Glomerular endothelial cell (primary cell): ENCODE data around the gene ZFHX2. TPM values are rescaled to one million over a fixed set of nuclear protein-coding genes. Genes with fewer than 3 reads are reported as not detected.

Source experiments
- DNase-seq: peaks from one replicate; pipeline ENCODE4 v3.0.0-alpha.2; 2011; ENCODE audit warnings: low read depth, low spot score; ENCODE audit errors: extremely low read depth
- total RNA-seq: library from RNA; depleted of rRNA; stranded (reverse); fragments of >200 nt; gene quantifications from 2 replicates; pipeline ENCODE4 v1.2.3, GENCODE V29; 2015

ZFHX2 gene
- total RNA-seq, 1 donor from 2014 or later = 0.93 TPM

GRCh38 chr14:23561873-23562821 is 10.6 kb upstream of the ZFHX2 start:
- DNase-seq = no peak

- no peak for DNase-seq
These were observed 9.7 kb upstream of the ZFHX2 start for GRCh38 chr14:23561259-23561658.

- DNase-seq = no peak
These were observed 8.5 kb upstream of the ZFHX2 start for GRCh38 chr14:23559926-23560520.

- no peak for DNase-seq
These were observed 7.7 kb upstream of the ZFHX2 start for GRCh38 chr14:23559010-23559925.

- DNase-seq = no peak
These were observed 6.9 kb upstream of the ZFHX2 start for GRCh38 chr14:23558346-23559009.

GRCh38 chr14:23557946-23558345 is 6.4 kb upstream of the ZFHX2 start:
- no peak for DNase-seq

GRCh38 chr14:23557521-23557920 is 6.0 kb upstream of the ZFHX2 start:
- DNase-seq = no peak

- DNase-seq = no peak
These were observed 5.3 kb upstream of the ZFHX2 start for GRCh38 chr14:23556700-23557440.

- DNase-seq = no peak
These were observed 4.5 kb upstream of the ZFHX2 start, which contains the start of gene THTPA for GRCh38 chr14:23555882-23556699. THTPA (plus strand) TSS chr14:23556271; CDS start chr14:23556758, 487 bp downstream.

- DNase-seq = no peak
These were observed 3.9 kb upstream of the ZFHX2 start for GRCh38 chr14:23555533-23555881.

- DNase-seq = no peak
These were observed 726 bp downstream of the ZFHX2 start for GRCh38 chr14:23550812-23551265.

GRCh38 chr14:23550131-23550811 is 1.3 kb downstream of the ZFHX2 start:
- no peak for DNase-seq

- no peak for DNase-seq
These were observed 2.9 kb downstream of the ZFHX2 start for GRCh38 chr14:23548351-23549318.

- no peak for DNase-seq
These were observed 3.6 kb downstream of the ZFHX2 start for GRCh38 chr14:23547924-23548323.

- no peak for DNase-seq
These were observed 5.0 kb downstream of the ZFHX2 start for GRCh38 chr14:23546450-23547035.

GRCh38 chr14:23545740-23546365 is 5.7 kb downstream of the ZFHX2 start:
- no peak for DNase-seq
